HG03565 (cell line): Measurements from ENCODE around the gene FAF1.
"Not testable (repeated sequence)": the region's sequence is repeated elsewhere in the genome, so short reads cannot be mapped to it uniquely, and the experiment has no call there.

Source experiments
- ATAC-seq: cut with Tn5 transposase; IDR thresholded peaks from one replicate; pipeline ENCODE4 v1.9.1; 2021; ENCODE audit warnings: mild to moderate bottlenecking, moderate library complexity; ENCODE audit not compliant: unreplicated experiment

FAF1 gene

DNA sequence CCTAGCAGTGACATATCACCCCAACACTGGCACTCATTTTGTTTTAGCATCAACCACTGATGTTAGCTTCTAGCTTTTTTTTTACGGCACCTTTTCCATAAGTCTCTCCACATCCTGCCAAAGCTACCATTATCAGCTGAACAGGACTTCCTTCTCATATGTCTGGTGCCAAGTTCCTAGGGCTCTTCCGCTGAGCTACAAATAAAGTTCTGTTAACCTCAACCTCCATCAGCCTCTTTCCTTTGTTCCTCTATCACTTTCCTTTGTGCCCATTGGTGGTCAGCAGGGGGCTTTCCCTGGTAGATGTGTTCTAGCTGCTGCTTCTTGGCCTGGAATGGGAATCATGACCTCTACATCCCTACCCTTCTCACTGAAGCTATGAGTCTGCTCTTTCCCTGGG lies 163.8 kb downstream of the FAF1 start:
- no peak for ATAC-seq

DNA sequence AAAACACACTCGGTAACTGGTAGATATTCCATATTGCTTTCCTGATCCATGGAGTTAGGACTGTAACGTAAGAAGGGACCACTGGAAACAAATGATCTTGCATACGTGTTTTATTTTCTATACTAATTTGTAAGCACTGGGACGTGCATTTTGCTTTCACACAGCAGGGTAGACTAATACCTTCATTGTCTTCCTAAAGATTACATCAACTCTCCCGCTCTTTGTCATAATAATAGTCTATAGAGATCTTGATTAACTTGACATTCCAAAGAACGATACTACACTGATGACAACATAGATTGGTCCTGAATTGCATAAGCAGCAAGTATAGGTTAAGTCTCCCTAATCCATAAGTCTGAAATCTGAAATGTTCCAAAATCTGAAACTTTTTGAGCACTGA lies 166.5 kb downstream of the FAF1 start:
- ATAC-seq: no peak

DNA sequence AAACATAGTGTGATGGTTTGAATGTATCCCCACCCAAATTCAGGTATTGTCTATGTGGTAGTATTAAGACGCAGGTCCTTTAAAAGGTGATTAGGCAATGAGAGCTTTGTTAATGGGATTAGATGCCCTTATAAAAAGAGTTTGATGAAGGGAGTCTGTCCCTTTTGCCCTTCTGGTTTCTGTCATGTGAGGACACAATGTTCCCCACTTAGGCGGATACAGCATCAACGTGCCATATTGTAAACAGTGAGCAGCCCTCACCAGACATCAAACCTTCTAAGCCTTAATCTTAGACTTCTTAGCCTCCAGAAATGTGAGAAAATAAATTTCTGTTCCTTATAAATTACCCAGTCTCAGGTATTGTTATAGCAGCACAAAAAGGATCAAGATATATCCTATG lies 172.8 kb downstream of the FAF1 start:
- ATAC-seq: no peak

DNA sequence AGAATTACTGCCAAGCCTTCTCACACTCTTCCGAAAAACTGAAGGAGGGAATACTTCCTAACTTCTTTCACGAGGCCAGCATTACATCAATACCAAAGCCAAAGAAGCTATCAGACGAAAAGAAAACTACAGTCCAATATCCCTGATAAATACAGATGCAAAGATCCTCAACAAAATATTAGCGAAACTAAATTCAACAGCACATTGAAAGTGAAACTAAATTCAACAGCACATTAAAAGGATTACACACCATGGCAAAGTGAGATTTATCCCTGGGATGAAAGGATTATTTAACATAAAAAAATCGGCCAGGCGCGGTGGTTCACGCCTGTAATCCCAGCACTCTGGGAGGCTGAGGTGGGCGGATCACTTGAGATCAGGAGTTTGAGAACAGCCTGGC lies 176.8 kb downstream of the FAF1 start:
- ATAC-seq: no peak

DNA sequence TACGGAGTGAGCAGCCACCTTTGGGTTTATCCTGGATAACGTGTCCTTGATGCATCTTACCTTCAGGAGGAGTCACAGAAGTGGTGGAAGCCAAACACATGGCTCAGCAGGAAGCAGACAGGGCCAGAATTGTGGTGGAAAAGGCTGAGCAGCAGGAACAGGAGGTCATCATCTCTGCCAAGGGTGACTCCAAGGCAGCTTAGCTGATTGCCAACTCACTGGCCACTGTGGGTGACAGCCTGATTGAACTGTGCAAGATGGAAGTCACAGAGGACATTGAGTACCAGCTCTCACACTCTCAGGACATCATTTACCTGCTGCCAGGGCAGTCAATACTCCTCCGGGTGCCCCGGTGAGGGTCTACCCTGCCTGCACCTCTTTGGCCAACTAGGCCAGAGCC lies 179.3 kb downstream of the FAF1 start:
- ATAC-seq: no peak

DNA sequence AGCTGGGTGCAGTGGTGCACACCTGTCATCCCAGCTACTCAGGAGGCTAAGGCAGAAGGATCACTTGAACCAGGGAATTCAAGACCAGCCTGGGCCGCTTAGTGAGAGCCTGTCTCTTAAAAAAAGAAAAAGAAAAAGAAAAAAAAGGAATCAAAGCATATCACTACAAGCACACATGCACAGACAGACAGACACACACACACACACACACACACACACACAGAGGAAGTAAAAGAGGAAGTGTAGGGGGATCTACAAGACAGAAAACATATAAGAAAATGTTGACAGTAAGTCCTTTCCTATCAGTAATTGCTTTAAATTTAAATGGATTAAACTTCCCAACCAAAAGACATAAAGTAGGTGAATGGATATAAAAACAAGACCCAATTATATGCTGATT lies 180.3 kb downstream of the FAF1 start:
- ATAC-seq: no peak

DNA sequence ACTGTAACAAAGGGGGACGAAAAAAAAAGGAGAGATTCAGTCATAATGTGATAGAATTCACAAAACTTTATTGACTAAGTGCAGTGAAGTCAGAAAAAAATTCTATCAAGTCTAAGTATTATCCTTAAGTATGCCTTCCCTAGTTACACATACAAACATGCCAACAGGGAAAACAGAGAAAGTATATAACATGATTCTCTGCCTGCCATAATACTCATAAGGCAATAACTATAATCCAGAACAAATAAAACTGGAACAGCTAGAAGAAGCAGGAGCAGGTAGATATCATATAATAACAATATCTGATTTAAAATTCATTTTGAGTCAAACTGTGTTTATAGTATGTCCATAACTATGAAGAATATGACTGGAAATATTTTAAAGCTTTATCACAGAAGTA lies 184.3 kb downstream of the FAF1 start:
- no peak for ATAC-seq

DNA sequence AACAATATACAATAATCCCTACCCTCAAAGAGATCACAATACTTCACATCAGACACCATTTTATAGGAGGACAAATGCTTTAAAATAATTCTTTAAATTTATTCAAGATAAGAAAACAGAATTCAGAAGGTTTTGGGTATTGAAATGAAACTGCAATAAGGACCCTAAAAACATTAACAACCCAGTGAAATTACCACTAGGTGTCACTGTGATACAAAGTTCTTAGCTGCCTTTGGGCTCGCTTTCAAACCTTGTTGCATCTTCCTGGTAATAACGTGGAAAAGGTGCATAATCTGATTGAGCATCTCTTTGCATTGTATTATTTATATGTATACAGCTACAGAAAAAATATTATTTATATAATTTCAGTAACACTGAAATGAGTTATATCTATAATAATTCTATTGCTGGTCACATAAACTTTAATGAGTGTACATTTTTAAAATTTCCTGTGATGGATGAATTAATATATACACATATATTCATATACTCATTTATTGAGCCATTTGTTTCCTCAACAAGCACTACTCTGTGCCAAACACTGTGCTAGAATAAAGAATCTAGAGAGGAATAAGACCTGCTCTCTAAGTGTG lies 185.2 kb downstream of the FAF1 start:
- no peak for ATAC-seq

DNA sequence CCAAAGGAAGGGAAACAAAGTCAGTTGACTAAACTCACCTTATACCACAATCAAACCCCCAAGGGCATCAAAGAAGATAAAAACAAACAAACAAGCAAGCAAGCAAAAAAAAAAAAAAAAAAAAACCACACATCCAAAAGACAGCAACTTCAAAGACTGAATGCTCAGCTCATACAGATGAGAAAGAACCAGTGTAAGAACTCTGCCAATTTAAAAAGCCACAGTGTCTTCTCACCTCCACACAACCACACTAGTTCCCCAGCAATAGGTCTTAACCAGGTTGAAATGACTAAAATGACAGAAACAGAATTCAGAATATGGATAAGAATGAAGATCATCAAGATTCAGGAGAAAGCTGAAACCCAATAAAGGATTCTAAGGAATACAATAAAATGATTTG lies 193.4 kb downstream of the FAF1 start:
- ATAC-seq: no peak

DNA sequence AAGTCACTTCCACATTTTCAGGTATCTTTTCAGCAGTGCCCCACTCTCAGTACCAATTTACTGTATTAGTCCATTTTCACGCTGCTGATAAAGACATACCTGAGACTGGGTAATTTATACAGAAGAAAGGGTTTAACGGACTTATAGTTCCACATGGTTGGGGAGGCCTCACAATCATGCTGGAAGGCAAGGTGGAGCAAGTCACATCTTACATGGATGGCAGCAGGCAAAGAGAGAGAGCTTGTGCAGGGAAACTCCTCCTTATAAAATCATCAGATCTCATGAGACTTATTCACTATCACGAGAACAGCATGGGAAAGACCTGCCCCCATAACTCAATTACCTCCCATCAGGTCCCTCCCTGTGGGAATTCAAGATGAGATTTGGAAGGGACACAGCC lies 203.5 kb downstream of the FAF1 start:
- not testable (repeated sequence) for ATAC-seq

DNA sequence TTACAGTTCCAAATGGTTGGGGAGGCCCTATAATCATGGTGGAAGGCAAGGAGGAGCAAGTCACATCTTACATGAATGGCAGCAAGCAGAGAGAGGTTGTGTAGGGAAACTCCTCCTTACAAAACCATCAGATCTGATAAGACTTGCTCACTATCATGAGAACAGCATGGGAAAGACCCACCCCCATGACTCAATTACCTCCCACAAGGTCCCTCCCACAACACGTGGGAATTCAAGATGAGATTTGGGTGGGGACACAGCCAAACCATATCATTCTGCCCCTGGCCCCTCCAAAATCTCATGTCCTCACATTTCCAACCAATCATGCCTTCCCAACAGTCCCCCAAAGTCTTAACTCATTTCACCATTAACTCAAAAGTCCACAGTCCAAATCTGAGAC lies 205.3 kb downstream of the FAF1 start:
- not testable (repeated sequence) for ATAC-seq

DNA sequence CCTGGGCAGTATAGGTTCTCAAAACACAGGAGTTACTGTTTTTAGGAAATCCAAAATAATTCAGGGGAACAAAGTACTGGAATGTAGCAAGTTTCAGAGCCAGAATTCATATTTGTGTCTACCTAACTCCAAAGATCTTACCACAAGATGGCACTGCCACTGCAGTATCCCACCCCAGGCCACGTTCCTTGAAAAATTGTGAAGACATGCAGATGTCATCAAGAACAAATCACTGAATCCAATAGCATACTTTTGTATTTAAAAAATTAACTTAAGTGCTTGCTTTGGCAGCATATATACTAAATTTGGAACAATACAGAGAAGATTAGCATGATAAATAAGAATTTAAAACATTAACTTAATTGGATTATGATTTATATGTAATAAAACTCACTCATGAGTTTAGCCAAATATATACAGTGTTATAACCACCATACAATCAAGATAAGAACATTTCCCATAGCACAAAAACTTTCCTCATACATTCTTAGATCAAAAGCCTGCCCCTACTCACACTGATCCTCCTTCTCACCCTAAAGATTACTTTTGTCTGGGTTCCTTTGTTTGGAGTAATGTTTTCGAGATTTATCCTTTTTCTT lies 209.9 kb downstream of the FAF1 start:
- no peak for ATAC-seq

DNA sequence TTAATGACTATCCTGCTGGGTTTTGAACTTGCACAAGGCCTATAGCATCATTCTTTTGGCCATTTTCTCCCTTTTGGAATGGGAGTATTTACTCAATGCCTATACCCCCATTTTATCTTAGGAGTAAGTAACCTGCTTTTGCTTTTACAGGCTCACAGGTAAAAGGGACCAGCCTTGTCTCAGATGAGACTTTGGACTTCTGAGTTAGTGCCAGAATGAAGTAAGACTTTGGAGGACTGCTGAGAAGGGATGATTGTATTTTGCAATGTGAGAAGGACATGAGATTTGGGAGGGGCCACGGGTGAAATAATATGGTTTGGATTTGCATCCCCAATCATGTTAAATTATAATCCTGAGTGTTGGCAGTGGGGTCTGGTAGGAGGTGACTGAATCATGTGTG lies 212.7 kb downstream of the FAF1 start:
- ATAC-seq: no peak

DNA sequence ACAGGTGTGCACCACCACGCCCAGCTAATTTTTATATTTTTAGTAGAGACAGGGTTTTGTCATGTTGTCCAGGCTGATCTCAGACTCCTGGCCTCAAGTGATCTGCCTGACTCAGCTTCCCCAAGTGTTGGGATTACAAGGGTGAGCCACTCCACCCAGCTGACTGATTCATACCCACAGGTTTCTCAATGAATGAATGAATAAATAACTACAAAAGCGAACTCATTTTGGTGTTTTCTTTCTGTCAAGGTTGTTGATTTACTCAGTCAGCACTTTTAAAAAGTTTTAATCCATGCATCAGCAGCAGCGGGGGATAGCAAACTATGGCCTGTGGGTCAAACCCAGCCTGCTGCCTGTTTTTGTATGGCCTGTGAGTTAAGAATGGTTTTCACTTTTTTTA lies 217.5 kb downstream of the FAF1 start:
- no peak for ATAC-seq

DNA sequence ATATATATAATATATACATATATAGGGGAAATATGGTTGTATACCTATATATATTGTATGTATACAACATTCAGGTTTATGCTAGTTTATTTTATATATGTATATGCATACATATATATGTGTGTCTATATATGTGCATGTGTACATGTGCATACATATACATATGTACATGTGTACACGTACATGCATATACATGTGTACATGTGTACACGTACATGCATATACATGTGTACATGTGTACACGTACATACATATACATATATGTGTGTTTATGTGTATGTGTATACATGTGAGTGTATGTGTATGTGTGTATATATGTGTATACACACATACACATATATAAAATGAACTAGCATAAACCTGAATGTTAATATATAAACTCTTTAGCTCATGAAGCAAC lies 220.9 kb downstream of the FAF1 start:
- no peak for ATAC-seq

DNA sequence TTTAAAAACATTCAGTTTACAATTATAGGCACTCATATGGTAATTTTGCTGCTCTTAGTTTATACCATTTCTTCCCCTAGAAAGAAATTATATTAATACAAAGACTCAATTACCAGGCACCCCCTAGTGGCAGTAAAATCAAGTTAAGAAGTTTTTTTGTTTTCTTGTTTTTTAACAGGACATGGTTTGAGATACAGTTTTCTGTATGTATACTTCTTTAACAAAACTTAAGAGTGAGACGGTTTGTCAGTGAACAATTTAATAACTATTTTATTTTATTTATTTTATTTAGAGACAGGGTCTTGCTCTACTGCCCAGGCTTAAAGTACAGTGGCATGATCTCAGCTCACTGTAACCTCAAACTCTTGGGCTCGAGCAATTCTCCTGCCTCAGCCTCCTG lies 224.6 kb downstream of the FAF1 start:
- ATAC-seq: no peak

DNA sequence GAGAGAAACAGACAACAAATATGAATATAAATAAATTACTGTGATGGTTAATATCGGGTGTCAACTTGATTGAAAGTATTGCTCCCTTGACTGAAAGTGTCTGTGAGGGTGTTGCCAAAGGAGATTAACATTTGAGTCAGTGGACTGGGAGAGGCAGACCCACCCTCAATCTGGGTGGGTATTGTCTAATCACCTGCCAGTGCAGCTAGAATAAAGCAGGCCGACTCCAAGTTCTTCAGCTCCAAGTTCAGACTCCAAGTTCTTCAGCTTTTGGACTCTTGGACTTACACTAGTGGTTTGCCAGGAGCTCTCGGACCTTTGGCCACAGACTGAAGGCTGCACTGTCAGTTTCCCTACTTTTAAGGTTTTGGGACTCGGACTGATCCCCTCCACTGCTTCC lies 232.5 kb downstream of the FAF1 start:
- not testable (repeated sequence) for ATAC-seq

DNA sequence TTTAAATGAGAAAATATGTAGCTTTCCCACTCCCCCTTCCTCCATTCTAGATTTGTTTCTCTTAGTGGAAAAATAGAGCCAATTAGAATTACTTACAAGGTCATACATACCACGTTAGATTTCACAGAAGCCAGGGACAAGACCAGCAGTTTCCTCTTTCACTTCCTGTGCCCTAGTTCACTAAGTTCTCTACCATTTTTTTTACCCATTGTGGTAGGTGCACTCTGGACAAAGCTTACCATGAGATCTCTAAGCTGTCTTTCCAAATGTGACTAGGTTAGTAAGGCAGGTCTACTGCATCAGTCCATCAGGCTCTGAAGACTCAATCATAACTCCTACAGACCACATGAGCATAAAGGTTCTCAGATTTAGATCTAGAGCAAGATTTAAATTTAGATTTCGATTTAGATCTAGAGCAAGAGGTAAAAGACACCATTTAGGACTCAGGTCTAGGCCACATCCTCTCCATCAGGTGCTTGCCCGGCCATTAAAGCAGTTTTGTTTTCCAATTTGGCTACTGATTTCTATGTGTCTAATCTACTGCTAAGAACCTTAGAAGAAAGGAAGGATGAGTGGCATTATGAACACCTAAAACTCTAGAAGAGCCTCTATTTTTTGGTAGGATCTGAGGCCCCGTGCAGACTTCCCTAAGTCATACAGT lies 235.3 kb downstream of the FAF1 start:
- ATAC-seq: peak; percentile 85

DNA sequence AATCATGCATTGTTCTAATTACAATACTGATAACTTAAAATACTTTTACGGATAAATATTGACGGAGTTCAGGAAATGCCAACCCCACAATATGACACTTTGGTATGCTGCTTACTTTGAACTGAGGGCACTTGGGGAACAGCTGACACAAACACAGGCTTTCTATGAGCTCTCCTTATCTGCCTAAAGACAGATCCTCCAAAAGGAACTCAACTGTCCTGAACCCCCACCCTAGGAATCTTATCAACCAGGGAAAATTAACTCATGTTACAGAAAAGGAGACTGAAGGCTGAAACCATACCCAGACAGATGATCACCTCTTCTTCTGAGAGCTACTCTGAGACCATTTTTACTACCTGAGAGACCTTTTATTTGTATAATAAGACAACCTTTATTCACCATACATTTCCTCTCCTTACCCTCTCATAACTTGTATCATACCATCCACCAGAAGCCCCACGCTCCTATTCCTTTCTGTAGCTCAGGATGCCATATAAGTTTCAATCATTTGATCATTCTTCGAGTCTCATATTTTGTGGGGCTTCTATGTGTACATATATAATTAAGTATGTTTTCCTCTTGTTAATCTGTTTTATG lies 239.5 kb downstream of the FAF1 start:
- no peak for ATAC-seq

DNA sequence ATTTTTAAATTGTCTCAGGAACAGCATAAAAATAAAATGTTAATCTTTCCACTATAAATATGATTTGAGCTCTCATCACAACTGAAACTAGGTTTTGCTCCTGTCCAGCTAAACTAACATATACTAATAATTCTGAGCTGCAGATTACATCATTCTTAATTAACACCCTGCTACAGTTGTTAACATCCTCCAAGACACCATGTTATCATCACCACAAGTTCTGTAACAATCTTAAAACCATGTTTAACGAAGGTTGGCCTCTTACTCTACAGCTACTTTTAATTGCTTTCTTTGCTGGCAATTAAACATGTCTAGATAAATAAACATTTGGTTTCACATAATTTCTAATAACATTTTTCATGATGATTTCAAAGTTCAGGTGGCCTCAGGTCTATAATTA lies 240.9 kb downstream of the FAF1 start:
- no peak for ATAC-seq

DNA sequence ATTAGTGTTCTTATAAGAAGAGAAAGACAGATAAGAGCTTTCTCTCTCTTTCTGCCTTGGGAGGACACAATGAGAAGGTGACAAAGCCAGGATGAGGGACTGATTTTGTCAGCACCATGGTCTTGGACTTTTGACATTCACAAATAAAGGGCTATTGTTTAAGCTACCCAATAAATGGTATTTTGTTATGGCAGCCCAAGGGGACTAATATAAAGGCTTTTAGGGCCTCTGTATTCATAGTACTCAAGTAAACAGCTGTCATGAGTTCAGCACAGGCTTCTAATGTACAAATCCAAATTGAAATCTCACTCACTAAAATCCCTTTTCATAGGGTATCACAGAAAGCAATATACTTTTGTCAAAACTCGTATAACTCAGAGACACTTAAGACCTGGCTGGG lies 242.7 kb downstream of the FAF1 start:
- no peak for ATAC-seq

DNA sequence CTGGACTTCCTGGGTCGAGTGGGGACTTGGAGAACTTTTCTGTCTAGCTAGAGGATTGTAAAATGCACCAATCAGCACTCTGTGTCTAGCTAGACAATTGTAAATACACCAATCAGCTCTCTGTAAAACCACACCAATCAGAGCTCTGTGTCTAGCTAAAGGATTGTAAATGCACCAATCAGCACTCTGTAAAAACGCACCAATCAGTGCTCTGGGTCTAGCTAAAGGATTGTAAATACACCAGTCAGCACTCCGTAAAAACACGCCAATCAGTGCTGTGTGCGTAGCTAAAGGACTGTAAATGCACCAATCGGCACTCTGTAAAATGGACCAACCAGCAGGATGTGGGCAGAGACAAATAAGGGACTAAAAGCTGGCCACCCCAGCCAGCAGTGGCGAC lies 243.6 kb downstream of the FAF1 start:
- not testable (repeated sequence) for ATAC-seq
